ENCODE data around the gene CAMK2N1. TPM values are rescaled to one million over a fixed set of nuclear protein-coding genes. Genes with fewer than 3 reads are reported as not detected.

CAMK2N1 gene
- total RNA-seq, 1 donor: 28.5 TPM

GRCh38 chr1:20458717-20459116 is 27.3 kb downstream of the CAMK2N1 start:
- no peak overlapping the region for H3K4me3 ChIP-seq (ENCODE audit: low read depth, low read length)
- TF ChIP-seq, protein P1, sequence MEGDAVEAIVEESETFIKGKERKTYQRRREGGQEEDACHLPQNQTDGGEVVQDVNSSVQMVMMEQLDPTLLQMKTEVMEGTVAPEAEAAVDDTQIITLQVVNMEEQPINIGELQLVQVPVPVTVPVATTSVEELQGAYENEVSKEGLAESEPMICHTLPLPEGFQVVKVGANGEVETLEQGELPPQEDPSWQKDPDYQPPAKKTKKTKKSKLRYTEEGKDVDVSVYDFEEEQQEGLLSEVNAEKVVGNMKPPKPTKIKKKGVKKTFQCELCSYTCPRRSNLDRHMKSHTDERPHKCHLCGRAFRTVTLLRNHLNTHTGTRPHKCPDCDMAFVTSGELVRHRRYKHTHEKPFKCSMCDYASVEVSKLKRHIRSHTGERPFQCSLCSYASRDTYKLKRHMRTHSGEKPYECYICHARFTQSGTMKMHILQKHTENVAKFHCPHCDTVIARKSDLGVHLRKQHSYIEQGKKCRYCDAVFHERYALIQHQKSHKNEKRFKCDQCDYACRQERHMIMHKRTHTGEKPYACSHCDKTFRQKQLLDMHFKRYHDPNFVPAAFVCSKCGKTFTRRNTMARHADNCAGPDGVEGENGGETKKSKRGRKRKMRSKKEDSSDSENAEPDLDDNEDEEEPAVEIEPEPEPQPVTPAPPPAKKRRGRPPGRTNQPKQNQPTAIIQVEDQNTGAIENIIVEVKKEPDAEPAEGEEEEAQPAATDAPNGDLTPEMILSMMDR (IDR thresholded peaks at IDR 0.05; ENCODE audit: insufficient read depth, low read length): no peak
- no peak for DNase-seq (ENCODE audit: low read depth)

DNA sequence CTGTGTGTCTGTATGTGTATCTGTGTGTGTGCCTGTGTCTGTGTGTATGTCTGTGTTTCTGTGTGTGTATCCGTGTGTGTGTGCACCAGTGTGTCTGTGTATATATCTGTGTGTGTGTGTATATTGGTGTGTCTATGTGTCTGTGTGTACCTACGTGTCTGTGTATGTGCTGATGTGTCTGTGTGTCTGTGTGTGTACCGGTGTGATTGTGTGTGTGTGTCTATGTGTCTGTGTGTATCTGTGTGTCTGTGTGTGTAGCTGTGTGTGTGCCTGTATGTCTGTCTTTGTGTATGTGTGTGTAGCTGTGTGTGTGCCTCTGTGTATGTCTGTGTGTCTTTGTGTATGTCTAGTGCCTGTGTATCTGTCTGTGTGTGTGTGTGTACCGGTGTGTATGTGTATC is 32.0 kb downstream of the CAMK2N1 start:
- TF ChIP-seq, protein P1 (IDR thresholded peaks at IDR 0.05; ENCODE audit: insufficient read depth, low read length): no peak
- no peak for DNase-seq (ENCODE audit: low read depth)
- no peak overlapping the region for H3K4me3 ChIP-seq (ENCODE audit: low read depth, low read length)

DNA sequence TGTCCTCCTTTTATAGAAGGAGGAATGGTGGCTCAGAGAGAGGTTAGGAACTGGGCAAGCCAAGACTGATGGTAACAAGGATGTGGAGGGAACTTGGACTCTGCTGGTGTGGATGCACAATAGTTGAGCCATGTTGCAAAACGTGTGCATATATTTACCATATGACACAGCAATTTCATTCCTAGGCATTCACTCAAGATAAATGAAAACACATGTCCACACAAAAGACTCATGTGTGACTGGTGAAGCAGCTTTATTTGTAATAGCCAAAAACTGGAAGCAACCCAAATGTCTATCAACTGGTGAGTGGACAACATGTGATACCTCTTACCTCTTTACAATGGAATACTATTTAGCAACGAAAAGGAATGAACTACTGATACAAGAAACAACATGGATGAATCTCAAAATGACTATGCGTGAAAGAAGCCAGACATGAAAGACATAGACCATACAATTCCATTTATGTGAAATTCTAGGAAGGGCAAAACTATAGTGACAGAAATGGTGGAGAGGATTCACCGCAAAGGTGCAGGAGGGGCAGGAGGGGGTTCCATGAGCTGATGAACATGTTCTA is 36.2 kb downstream of the CAMK2N1 start:
- H3K4me3 ChIP-seq (ENCODE audit: low read depth, low read length): no peak overlapping the region
- TF ChIP-seq, protein P1 (IDR thresholded peaks at IDR 0.05; ENCODE audit: insufficient read depth, low read length): no peak
- DNase-seq (ENCODE audit: low read depth): peak; percentile 78

- no peak for DNase-seq (ENCODE audit: low read depth)
- no peak overlapping the region for H3K4me3 ChIP-seq (ENCODE audit: low read depth, low read length)
- TF ChIP-seq, protein P1 (IDR thresholded peaks at IDR 0.05; ENCODE audit: insufficient read depth, low read length): no peak
Measured at GRCh38 chr1:20448671-20449071, 37.3 kb downstream of the CAMK2N1 start.

DNA sequence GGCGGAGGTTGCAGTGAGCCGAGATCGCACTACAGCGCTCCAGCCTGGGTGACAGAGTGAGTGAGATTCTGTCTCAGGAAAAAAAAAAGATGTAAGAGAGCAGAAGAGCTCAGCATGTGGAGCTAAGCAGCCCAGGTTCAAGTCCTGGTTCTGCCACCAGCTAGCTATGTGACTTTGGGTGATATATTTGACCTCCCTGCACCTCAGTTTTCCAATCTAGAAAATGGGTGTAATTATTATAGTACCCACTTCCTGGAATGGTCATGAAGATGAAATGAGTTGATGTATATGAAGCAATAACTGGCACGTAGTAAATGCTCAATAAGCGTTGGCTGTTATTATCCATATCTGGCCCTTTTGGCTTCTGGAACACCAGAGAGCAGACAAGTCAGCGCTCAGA is 38.2 kb downstream of the CAMK2N1 start:
- TF ChIP-seq, protein P1 (IDR thresholded peaks at IDR 0.05; ENCODE audit: insufficient read depth, low read length): no peak
- H3K4me3 ChIP-seq (ENCODE audit: low read depth, low read length): no peak overlapping the region
- no peak for DNase-seq (ENCODE audit: low read depth)

DNA sequence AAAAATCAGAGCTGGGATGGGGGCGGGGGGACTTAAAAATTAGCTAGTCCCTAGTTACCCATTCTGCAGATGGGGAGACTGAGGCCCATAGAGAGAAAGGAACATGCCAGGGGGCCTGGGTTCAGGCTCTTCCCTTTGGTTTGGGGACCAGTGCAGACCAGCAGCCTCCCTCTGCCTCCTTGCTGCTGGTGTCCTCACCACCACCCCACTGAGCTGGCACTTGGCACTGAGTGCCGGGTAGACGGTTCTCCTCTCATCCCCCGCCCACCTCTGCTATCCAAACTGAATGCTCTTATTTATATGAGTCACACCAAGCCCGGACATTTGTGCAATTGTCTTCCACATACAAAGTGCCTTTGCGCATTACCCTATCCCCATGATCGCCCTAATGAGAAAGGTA is 39.2 kb downstream of the CAMK2N1 start:
- TF ChIP-seq, protein P1 (IDR thresholded peaks at IDR 0.05; ENCODE audit: insufficient read depth, low read length): no peak
- H3K4me3 ChIP-seq (ENCODE audit: low read depth, low read length): no peak overlapping the region
- DNase-seq (ENCODE audit: low read depth): peak; percentile 28

- no peak overlapping the region for H3K4me3 ChIP-seq (ENCODE audit: low read depth, low read length)
- no peak for DNase-seq (ENCODE audit: low read depth)
- TF ChIP-seq, protein P1 (IDR thresholded peaks at IDR 0.05; ENCODE audit: insufficient read depth, low read length): no peak
Measured at GRCh38 chr1:20445956-20446355, 40.1 kb downstream of the CAMK2N1 start.

Measured in fibroblast of the aortic adventitia (primary cell).